GM08714 (cell line): ENCODE data around the gene TMEM100.

ENCODE experiments used
- H3K4me3 ChIP-seq: fragments of 200-500 bp; sonication (Bioruptor generic); 2 replicates; pipeline ENCODE4 v1.5.1; 2014; ENCODE audit warnings: mild to moderate bottlenecking, low read length, inconsistent platforms
- ZNF274 ChIP-seq: IDR thresholded peaks from 2 replicates; pipeline ENCODE4 v1.6.1; 2012; ENCODE audit warnings: mild to moderate bottlenecking, low read depth, low read length

Gene TMEM100

DNA sequence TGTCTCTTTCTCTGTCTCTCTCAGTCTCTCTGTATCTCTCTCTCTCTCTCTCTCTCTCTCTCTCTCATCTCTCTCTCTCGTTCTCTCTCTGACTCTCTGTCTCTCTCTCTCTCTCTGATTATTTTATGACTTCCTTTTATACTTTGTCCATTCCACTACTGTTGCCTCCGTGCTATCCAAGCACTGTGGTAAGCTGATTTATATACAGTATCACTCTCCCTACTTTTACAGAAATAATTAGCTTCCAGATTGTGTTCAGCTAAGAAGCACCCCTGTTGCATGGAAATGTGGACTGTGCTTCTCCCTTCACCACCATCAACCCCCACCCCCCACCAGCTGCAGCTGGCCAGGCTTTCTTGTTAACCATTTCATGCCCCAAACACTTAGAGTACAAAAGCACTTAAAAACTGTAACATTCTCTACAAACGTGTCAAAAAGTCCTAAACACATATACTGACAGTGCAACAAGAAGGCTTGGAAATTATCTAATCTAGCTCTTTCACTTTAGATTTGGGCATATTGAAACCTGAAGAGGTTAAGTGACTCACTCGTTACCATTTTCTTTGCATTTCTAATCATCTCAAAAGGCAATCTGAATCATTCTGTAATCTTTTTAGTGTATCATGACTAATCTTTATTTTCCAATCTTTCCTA, 11.6 kb upstream of the TMEM100 start:
- no peak overlapping the region for H3K4me3 ChIP-seq
- no peak for TF ChIP-seq ZNF274

DNA sequence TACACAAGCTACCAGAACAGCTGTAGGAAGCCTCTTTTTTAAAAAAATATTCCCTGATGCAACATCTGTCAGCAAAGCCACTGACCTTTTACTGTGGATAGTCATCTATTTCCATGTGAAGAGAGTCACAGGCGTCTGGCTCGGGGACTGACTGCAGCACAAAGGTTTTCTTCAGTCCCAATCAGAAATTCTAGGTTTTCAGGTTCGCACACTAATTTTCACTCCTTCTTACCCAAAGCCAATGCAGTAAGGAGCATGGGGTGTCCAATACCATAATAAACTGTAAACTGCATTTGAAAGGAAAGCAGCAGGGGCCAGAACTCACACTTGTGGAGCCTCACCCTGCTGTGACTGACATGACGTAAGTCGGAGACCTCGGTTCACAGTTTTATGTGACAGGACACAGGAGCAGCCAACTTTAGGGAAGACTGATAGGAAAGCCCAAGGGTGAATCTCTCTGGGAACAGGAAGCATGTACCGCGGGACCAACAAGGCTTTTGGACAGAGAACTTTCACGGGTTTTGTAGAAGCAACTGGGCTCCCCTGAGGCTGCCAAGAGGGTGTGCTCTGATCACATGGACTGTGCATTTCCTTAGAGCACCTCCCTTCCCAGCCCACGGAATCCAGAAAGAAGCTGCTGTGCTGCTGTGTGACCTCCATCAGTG, 9.1 kb upstream of the TMEM100 start:
- no peak overlapping the region for H3K4me3 ChIP-seq
- TF ChIP-seq ZNF274, result no peak

DNA sequence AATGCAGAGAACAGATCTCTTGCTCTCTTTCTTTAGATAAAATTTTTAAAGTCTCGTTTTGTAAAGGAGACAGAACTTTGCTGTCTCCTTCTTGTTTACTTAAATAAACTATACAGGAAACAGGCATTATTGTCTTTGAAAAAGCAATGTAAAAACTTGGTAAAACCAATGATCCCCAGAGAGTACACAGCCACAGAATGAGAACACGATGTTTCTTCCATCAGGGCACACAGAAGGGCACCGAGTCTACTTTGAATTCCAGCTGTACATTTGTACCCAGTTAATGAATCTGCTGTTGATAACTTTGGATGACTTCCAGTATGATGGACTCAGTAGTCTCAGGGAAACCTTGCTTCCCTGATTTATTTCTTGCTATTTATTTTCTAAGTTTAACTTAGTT, 8.1 kb upstream of the TMEM100 start:
- no peak for TF ChIP-seq ZNF274
- H3K4me3 ChIP-seq, result no peak overlapping the region

DNA sequence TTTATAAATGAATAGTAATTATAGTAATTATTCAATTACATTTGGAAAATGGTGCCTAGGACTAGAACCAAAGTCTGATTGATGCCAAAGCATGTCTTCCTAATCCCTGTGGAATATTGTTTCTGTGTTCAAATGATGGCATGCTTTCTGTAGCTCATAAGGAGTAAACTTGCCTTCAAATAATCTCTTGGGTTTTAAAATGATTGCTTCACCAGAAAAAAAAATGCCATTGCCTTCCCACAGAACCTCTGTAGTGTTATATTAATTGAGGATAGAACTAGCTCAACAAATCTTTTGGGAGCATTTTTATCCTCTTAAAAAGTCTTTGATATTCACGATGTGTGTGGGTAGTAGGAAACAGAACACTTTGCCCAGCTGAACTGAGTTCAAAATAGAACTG, 7.7 kb upstream of the TMEM100 start:
- TF ChIP-seq ZNF274, result no peak
- no peak overlapping the region for H3K4me3 ChIP-seq

DNA sequence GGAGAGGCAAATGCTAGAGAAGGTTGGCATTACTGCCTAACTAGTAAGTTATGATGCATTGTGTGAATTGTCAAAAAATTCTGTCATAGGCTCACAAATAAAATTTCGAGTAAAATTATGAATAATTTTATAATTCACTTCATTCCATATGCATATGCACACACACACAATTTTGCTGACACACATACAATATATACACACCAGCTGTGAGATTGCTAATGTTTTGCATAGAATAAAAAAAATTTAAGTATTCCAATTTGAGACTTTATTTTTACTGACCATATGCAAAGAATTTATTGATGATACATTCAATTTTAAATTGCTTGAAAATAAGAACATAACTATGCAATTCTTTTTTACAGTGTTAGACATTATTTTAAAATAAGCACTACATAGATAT, 6.8 kb upstream of the TMEM100 start:
- no peak overlapping the region for H3K4me3 ChIP-seq
- no peak for TF ChIP-seq ZNF274

DNA sequence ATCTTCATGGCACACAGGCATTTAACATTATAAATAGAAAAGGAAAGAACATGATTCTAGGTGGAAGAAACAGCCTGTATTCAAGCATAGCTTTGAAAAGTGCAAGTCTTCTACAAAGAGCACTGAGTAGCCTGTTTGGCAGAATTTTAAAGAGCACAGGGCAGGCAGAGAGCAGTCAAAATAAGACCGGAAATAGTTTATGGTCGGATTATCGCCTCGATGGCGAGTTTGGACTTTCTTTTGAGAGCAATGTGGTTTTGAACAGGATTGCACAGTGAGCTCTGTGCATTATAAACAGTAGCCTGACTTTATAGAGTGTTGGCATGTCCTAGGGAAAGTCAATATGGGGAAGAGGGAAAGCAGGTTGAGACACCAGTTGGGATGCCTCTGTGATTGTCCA, 6.2 kb upstream of the TMEM100 start:
- no peak overlapping the region for H3K4me3 ChIP-seq
- TF ChIP-seq ZNF274, result no peak

DNA sequence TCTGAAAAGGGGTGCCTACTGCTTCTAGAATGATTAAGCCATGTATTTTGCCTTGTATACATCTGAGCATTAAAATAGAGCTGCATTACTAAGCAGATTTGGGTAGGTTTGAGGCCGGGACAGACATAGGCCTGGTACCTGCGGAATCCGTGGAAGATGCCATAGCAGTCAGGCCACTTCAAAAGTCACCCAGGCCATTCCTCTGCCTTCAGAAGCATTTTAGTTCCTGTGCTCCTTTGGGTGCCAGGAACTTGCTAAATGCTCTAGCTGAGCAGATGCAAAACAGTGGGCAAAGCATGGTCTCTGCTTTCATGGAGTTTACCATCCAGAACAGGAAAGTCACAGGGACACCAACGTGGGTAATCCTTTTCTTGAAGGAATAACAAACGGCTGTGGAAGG, 5.7 kb upstream of the TMEM100 start:
- TF ChIP-seq ZNF274, result no peak

DNA sequence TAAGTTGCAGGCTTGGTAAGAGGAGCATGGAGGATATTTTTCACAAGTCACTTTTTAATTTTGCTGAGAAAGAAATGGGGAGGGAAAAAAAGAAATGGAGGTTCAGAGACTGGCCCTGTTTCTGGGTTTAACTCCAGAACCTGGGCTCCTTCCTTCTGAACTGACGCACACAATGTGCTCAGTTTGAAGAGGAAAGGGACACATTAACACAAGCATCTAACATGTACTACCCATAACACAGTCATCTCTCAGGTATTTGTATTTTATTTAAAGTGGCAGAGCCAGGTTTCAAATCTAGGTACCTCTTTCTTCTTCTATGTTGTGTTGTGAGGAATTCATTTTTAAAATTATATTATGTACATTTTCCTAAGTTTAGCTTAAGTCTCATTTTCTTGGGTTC, 5.3 kb upstream of the TMEM100 start:
- no peak for TF ChIP-seq ZNF274
- H3K4me3 ChIP-seq, result no peak overlapping the region

More for the DNA sequence above, 5.7 kb upstream of the TMEM100 start:
- no peak overlapping the region for H3K4me3 ChIP-seq

DNA sequence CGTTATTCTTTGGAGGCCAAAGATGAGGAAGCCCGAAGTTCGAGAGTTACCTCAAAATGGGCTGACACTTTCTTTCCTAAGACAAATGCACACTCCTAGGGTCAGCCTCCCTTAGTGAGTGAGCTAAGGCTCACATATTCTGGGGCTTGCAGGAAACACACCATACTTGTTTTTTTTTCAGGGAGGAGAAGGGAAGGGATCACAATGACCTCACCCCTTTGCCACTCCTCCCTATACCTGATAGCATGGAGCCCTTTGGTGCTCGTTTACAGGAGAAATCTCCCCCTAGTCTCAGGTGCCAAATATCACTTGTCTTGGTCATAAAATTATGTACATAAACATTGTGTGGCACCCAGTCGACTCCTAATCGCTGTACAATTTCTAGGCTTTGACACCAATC, 4.6 kb upstream of the TMEM100 start:
- TF ChIP-seq ZNF274, result no peak
- H3K4me3 ChIP-seq, result no peak overlapping the region

DNA sequence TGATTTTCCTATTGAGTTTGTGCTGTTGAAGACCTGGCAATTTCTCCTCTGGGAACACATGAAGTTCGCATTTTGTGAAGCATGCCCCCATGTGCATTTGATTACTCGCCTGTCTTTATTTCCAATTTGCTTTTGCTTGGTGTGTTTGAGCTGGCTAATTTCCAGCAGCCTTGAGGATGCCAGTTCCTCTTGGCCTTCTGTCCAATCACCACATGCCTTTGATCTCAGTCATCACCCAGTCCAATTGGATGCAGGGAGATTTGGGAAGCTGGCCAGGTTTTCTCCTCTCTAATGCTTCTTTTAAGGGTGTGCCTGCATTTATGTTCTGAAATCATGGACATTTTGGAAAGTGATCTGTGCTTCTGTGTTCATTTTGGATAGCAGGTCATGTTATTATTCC, 3.8 kb upstream of the TMEM100 start:
- H3K4me3 ChIP-seq, result no peak overlapping the region
- no peak for TF ChIP-seq ZNF274

DNA sequence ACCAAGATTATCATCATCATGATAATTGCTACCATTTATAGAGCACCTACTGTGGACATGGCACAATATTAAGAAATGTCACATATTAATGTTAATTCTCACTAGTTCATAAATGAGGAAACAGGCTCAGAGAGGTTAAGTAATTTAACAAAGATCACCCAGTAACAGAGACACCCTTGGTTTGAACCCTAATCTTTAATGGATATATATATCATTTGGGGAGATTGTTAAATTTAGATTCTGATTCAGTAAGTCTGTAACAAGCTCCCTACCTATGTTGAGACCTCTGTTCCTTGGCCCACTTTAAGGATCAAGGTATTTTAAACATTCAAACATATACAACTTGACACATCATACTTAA, 804 bp upstream of the TMEM100 start:
- no peak overlapping the region for H3K4me3 ChIP-seq
- no peak for TF ChIP-seq ZNF274

DNA sequence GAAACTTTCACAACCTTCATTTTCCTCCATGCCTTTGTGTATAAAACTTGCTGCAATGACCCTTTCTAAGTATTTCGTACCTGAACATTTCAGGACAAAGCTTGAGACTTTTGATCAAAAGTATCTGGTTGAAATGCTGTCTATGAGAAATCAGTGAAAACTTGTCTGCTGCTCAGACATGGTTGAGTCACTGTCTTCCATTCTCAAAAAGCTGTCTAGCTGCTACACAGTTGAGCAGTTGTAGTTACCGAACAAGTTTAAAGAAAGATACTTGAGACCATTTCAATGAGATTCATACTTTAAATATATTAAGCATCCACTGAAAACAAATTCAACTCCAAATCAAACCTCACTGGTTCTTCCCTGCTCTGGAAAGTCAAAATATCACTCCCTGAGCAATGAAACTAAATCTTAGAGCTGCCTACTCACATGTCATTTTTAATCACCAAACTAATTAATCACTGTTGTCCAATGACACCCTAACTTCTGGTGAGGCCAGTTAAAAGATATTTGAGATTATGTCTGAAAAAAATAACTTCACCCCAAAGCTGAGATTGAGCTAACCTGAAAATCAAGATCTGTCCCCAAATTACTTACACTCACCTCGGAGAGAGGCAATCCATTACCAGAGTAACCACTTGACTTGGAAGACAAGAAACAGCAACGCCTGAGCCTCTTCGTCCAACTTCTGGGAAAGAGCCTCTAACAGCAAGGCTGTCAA, 488 bp downstream of the TMEM100 start:
- no peak overlapping the region for H3K4me3 ChIP-seq
- no peak for TF ChIP-seq ZNF274

DNA sequence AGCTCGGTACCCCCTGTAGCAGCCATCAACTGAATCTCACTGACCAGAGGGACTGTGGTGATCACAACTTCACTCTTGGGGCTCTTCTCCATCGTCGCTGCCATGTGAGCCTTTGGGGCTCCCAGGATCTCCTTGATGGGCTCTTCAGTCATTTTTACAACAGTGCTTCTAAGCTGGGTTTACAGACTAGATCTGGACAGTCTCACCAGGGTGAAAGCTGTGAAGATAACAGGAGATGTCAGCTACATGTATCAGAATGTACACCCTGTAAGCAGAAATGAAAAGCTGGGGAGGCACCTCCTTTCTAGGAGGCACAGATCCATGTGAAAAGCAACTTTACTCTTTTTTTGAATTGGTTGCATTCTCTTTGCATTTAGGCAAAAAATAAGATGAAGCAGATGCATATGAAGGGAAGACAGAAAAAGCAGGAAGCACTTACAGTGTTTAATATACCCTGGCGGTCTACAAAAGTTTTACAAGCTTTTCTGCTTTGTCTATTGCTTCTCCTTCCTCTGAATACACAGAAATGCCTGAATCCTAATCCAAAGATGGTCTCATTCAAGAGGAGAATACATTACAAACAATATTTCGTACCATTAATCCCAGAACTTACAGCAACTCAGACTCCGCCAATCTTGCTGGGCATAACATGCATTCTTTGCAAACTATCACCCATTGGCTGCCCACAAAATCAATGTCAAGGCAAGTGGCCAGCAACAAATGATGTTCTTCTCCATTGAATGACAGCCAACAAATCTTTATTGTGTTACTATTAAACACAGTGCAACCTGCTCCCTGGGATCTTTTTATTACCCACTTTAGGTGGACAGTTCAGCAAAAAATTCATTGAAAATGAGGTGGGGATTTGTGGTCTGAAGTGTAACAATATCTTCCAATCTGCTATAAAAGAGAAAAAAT, 1.5 kb downstream of the TMEM100 start:
- TF ChIP-seq ZNF274, result no peak
- no peak overlapping the region for H3K4me3 ChIP-seq
